ENCODE results near the gene IYD. TPM values are rescaled to one million over a fixed set of nuclear protein-coding genes. Genes with fewer than 3 reads are reported as not detected.

Gene IYD
- polyA plus RNA-seq, 1 of the 3 experiments (the other 2 are of a cell fraction): not detected

DNA sequence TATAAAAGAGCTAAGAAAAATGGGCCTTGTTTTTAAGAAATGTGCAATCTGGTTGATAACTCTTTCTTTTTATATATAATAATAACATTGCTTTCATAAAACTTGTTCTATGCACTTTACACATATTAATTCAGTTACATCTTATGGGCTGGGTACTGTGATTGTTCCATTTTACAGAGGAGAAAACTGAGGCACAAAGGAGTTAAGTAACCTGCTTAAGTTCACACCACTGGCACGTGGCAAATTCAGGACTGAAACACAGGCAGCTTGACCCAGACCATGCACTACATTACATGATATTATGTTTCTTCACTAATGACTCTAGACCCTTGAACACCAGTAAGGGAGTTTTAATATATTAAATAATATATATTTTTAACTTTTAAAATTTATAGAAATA, 15.4 kb upstream of the IYD start:
- 4% methylated on average over 1 of the region's 1 CpG for WGBS (ENCODE audit: low lambda C conversion rate)
- H3K9me2 ChIP-seq: no peaks in the 10 kb centered on the region
- CTCF ChIA-PET: no interaction called here

More for the DNA sequence above, 15.4 kb upstream of the IYD start:
- H3K27me3 ChIP-seq (ENCODE audit: insufficient read depth): no peaks in the 10 kb centered on the region
- POLR2A ChIA-PET: no interaction called here
- no peaks in the 10 kb centered on the region for H3K36me3 ChIP-seq (replicated peaks in 1 of 2; ENCODE audit: control insufficient read depth in 1 of 2, insufficient read depth in 2 of 2, low read length in 1 of 2)
- no peak overlapping the region for H3K4me2 ChIP-seq
- H4K20me1 ChIP-seq (ENCODE audit: insufficient read depth): no peaks in the 10 kb centered on the region
- no peak overlapping the region for H3K9ac ChIP-seq
- TF ChIP-seq TEAD4 (IDR thresholded peaks at IDR 0.05; ENCODE audit: borderline replicate concordance, insufficient read depth): no peak
- TF ChIP-seq PBX3 (IDR thresholded peaks at IDR 0.05): no peak
- no peak for TF ChIP-seq YY1 (IDR thresholded peaks at IDR 0.05; ENCODE audit: low read depth)
- no peak for TF ChIP-seq EZH2phosphoT487 (IDR thresholded peaks at IDR 0.05; ENCODE audit: borderline replicate concordance, low read depth)
- TF ChIP-seq MXI1 (IDR thresholded peaks at IDR 0.05; ENCODE audit: low read depth, low read length): no peak
- TF ChIP-seq FOSL2 (IDR thresholded peaks at IDR 0.05; ENCODE audit: borderline replicate concordance, low read depth): no peak
- no peak for TF ChIP-seq POLR2AphosphoS5 (IDR thresholded peaks at IDR 0.05; ENCODE audit: low read depth, low read length)
- TF ChIP-seq RAD21 (IDR thresholded peaks at IDR 0.05; ENCODE audit: low read length): no peak
- TF ChIP-seq EP300 (IDR thresholded peaks at IDR 0.05; ENCODE audit: borderline replicate concordance in 1 of 2, low read depth in 1 of 2, low read length in 1 of 2): no peak
- TF ChIP-seq IRF3 (IDR thresholded peaks at IDR 0.05; ENCODE audit: low read depth, low read length): no peak
- no peak for TF ChIP-seq CTCF (IDR thresholded peaks at IDR 0.05)
- TF ChIP-seq FOXJ3 (CRISPR knock-in tag; IDR thresholded peaks at IDR 0.05): no peak
- TF ChIP-seq NFIC (IDR thresholded peaks at IDR 0.05; ENCODE audit: borderline replicate concordance): no peak
- no peak for TF ChIP-seq MEF2A (IDR thresholded peaks at IDR 0.05; ENCODE audit: borderline replicate concordance, low read depth)
- no peak for TF ChIP-seq ELF1 (IDR thresholded peaks at IDR 0.05)
- TF ChIP-seq SMC3 (IDR thresholded peaks at IDR 0.05; ENCODE audit: low read depth, low read length): no peak
- TF ChIP-seq USF2 (IDR thresholded peaks at IDR 0.05; ENCODE audit: borderline replicate concordance, low read depth, low read length): no peak
- TF ChIP-seq TCF12 (IDR thresholded peaks at IDR 0.05): no peak
- no peaks in the 10 kb centered on the region for H3K79me2 ChIP-seq (ENCODE audit: insufficient read depth)
- no peaks in the 10 kb centered on the region for H3F3A ChIP-seq (replicated peaks; ENCODE audit: insufficient read depth)
- DNase-seq: no peak
- H3K9me3 ChIP-seq: no peaks in the 10 kb centered on the region
- H3K27ac ChIP-seq (ENCODE audit: low read depth in 2 of 2, low read length in 1 of 2): no peak overlapping the region
- H3K4me3 ChIP-seq (ENCODE audit: low read depth in 2 of 2, low read length in 1 of 2): no peak overlapping the region
- H3K4me1 ChIP-seq (ENCODE audit: control insufficient read depth in 1 of 2, insufficient read depth in 2 of 2, low read depth in 1 of 2, low read length in 1 of 2): no peaks in the 10 kb centered on the region
- H2AFZ ChIP-seq (ENCODE audit: low read depth): no peak overlapping the region
